Measurements from ENCODE around the gene ZC3H18. TPM values are rescaled to one million over a fixed set of nuclear protein-coding genes. Genes with fewer than 3 reads are reported as not detected.

ZC3H18 gene
- total RNA-seq, 4 donors from 2014 or later = 15.7 to 20.8 (median 20.3) TPM

- Histone ChIP-seq H3K27me3 (peaks cover 38% of the 10 kb centered on the region), H3K4me1 (peaks cover 5% of the 10 kb centered on the region), H3K4me3 (no peak overlapping the region), H3K36me3 (no peaks in the 10 kb centered on the region), H3K27ac (no peak overlapping the region), H3K9me3 (no peaks in the 10 kb centered on the region)
- no peak for TF ChIP-seq POLR2AphosphoS5 (IDR thresholded peaks at IDR 0.05)
- TF ChIP-seq, protein P1, sequence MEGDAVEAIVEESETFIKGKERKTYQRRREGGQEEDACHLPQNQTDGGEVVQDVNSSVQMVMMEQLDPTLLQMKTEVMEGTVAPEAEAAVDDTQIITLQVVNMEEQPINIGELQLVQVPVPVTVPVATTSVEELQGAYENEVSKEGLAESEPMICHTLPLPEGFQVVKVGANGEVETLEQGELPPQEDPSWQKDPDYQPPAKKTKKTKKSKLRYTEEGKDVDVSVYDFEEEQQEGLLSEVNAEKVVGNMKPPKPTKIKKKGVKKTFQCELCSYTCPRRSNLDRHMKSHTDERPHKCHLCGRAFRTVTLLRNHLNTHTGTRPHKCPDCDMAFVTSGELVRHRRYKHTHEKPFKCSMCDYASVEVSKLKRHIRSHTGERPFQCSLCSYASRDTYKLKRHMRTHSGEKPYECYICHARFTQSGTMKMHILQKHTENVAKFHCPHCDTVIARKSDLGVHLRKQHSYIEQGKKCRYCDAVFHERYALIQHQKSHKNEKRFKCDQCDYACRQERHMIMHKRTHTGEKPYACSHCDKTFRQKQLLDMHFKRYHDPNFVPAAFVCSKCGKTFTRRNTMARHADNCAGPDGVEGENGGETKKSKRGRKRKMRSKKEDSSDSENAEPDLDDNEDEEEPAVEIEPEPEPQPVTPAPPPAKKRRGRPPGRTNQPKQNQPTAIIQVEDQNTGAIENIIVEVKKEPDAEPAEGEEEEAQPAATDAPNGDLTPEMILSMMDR (IDR thresholded peaks at IDR 0.05) = no peak
- no peak for TF ChIP-seq POLR2A (IDR thresholded peaks at IDR 0.05)
- TF ChIP-seq EP300 (IDR thresholded peaks at IDR 0.05) = no peak
- WGBS = 89% methylated on average over 8 of the region's 10 CpGs
- no peak for DNase-seq (ENCODE audit: low spot score in 2 of 2)
Observed at GRCh38 chr16:88552166-88552565, 18.0 kb upstream of the ZC3H18 start.

GRCh38 chr16:88552815-88553214 lies 17.4 kb upstream of the ZC3H18 start:
- TF ChIP-seq EP300 (IDR thresholded peaks at IDR 0.05) = no peak
- WGBS = 83% methylated on average over 12 of the region's 13 CpGs
- no peak for DNase-seq (ENCODE audit: low spot score in 2 of 2)
- H3K4me1 ChIP-seq = peaks cover 5% of the 10 kb centered on the region
- H3K4me3 ChIP-seq = no peak overlapping the region
- no peak overlapping the region for H3K27ac ChIP-seq
- H3K9me3 ChIP-seq = no peaks in the 10 kb centered on the region
- peaks cover 43% of the 10 kb centered on the region for H3K27me3 ChIP-seq
- no peaks in the 10 kb centered on the region for H3K36me3 ChIP-seq

- Histone ChIP-seq H3K4me3 (no peak overlapping the region), H3K36me3 (no peaks in the 10 kb centered on the region), H3K4me1 (peaks cover 6% of the 10 kb centered on the region), H3K27ac (no peak overlapping the region), H3K27me3 (peaks cover 49% of the 10 kb centered on the region), H3K9me3 (no peaks in the 10 kb centered on the region)
- TF ChIP-seq, protein P1 (IDR thresholded peaks at IDR 0.05) = no peak
- TF ChIP-seq EP300 (IDR thresholded peaks at IDR 0.05) = no peak
- TF ChIP-seq POLR2AphosphoS5 (IDR thresholded peaks at IDR 0.05) = no peak
- no peak for TF ChIP-seq POLR2A (IDR thresholded peaks at IDR 0.05)
- WGBS = 61% methylated on average over 16 of the region's 16 CpGs
- no peak for DNase-seq (ENCODE audit: low spot score in 2 of 2)
Observed at GRCh38 chr16:88553739-88554138, 16.5 kb upstream of the ZC3H18 start.

DNA sequence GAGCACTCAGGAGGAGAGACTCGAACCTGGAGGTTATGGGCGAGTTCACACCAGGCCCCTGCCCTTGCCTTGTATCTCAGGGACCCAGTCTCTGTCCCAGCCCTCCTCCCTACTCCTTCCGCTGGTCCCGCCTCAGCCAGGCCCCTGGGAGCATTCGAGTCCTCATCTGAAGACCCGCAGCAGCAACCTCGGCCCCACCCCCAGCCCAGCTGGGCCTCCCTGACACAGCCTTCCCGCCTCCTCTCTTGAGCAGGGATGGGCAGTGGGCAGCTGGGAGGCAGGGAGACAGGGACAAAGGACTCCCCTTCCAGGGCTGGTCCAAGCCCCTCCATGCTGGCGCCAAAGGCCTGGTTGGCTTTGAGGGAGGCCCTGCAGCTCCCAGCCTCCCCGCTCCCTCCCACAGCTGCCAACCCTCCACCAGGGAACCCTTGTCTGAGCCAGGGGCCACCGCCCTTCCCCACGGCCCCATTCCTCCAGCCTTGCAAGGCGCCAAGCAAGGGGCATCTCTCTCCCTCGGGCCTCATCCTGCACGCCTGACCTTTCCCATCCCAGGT lies 15.4 kb upstream of the ZC3H18 start:
- no peaks in the 10 kb centered on the region for H3K36me3 ChIP-seq
- 62% methylated on average over 12 of the region's 15 CpGs for WGBS
- peaks cover 11% of the 10 kb centered on the region for H3K4me1 ChIP-seq
- H3K27me3 ChIP-seq = peaks cover 51% of the 10 kb centered on the region
- H3K27ac ChIP-seq = no peak overlapping the region
- no peak overlapping the region for H3K4me3 ChIP-seq
- TF ChIP-seq POLR2A (IDR thresholded peaks at IDR 0.05) = no peak
- TF ChIP-seq, protein P1 (IDR thresholded peaks at IDR 0.05) = no peak
- TF ChIP-seq POLR2AphosphoS5 (IDR thresholded peaks at IDR 0.05) = no peak
- no peak for TF ChIP-seq EP300 (IDR thresholded peaks at IDR 0.05)
- DNase-seq (ENCODE audit: low spot score in 2 of 2) = no peak
- no peaks in the 10 kb centered on the region for H3K9me3 ChIP-seq

- no peak overlapping the region for H3K4me3 ChIP-seq
- H3K36me3 ChIP-seq = no peaks in the 10 kb centered on the region
- WGBS = 72% methylated on average over 14 of the region's 15 CpGs
- H3K27me3 ChIP-seq = peaks cover 51% of the 10 kb centered on the region
- TF ChIP-seq POLR2A (IDR thresholded peaks at IDR 0.05) (no peak), POLR2AphosphoS5 (IDR thresholded peaks at IDR 0.05) (no peak), EP300 (IDR thresholded peaks at IDR 0.05) (no peak)
- TF ChIP-seq, protein P1 (IDR thresholded peaks at IDR 0.05) = no peak
- peaks cover 5% of the 10 kb centered on the region for H3K4me1 ChIP-seq
- no peak for DNase-seq (ENCODE audit: low spot score in 2 of 2)
- no peak overlapping the region for H3K27ac ChIP-seq
- H3K9me3 ChIP-seq = no peaks in the 10 kb centered on the region
Observed at GRCh38 chr16:88556294-88556988, 13.8 kb upstream of the ZC3H18 start.
